Activated naive CD8-positive, alpha-beta T cell treated with anti-CD3 and anti-CD28 coated beads, Interleukin-2, amount 10 ng/mL, durations not matched to agents 7 days and 5 days (primary cell): ENCODE measurements around the gene RBPJ. TPM values are rescaled to one million over a fixed set of nuclear protein-coding genes. Genes with fewer than 3 reads are reported as not detected.
"Not testable (repeated sequence)": the region's sequence is repeated elsewhere in the genome, so short reads cannot be mapped to it uniquely, and the experiment has no call there.

ENCODE experiments used
- ATAC-seq: fragments of 150-1000 bp; cut with Tn5 transposase; one replicate; pipeline ENCODE4 v1.10.0; 2021; ENCODE audit warnings: low read depth, moderate library complexity
- POLR2A ChIA-PET: fragments of 350-600 bp; sonication (Branson Sonifier 250); formaldehyde crosslinking; loops from one replicate; lab custom pipeline; 2021; ENCODE audit warnings: antibody characterized with exemption; lab: Charles Lee
- DNase-seq: peaks from one replicate; pipeline ENCODE4 v3.0.0; 2021
- H3K27ac Mint-ChIP-seq: one replicate; pipeline ENCODE4 v1.8.0; 2022; ENCODE audit warnings: mild to moderate bottlenecking, mixed read lengths
- H3K27me3 Mint-ChIP-seq: one replicate; pipeline ENCODE4 v1.8.0; 2022; ENCODE audit warnings: mild to moderate bottlenecking, moderate library complexity, mixed read lengths
- H3K36me3 Mint-ChIP-seq: one replicate; pipeline ENCODE4 v1.8.0; 2021; ENCODE audit warnings: mild to moderate bottlenecking, mixed read lengths
- H3K4me1 Mint-ChIP-seq: one replicate; pipeline ENCODE4 v1.8.0; 2021; ENCODE audit warnings: mixed read lengths
- H3K4me3 Mint-ChIP-seq: one replicate; pipeline ENCODE4 v1.8.0; 2022; ENCODE audit warnings: mild to moderate bottlenecking, moderate library complexity, mixed read lengths
- H3K9me3 Mint-ChIP-seq: one replicate; pipeline ENCODE4 v1.8.0; 2021; ENCODE audit warnings: mixed read lengths
- total RNA-seq, 2 experiments: library from RNA; stranded (reverse); gene quantifications; one replicate each; pipeline ENCODE4 v1.2.3, GENCODE V29; 2021

Gene RBPJ
- total RNA-seq, 2 experiments from 2014 or later = 60.7 to 75.3 TPM

- Mint-ChIP-seq H3K27ac (no peak overlapping the region), H3K36me3 (peaks cover 17% of the 10 kb centered on the region), H3K4me1 (peaks cover 25% of the 10 kb centered on the region), H3K4me3 (no peak overlapping the region), H3K9me3 (peaks cover 9% of the 10 kb centered on the region), H3K27me3 (no peaks in the 10 kb centered on the region)
- ATAC-seq (no peak), DNase-seq (no peak)
- POLR2A ChIA-PET = interaction anchor here (0.6 kb wide), 1 partner anchor 574 kb away, joined by 3 read pairs; no protein-coding TSS in a partner anchor
These were observed 9.2 kb upstream of the RBPJ start for GRCh38 chr4:26311633-26312032.

GRCh38 chr4:26315316-26315932, 5.4 kb upstream of the RBPJ start:
- H3K4me3 Mint-ChIP-seq, DNase-seq, POLR2A ChIA-PET, H3K27ac Mint-ChIP-seq, ATAC-seq, H3K27me3 Mint-ChIP-seq: not testable (repeated sequence)
- H3K9me3 Mint-ChIP-seq = peaks cover 17% of the 10 kb centered on the region
- peaks cover 28% of the 10 kb centered on the region for H3K36me3 Mint-ChIP-seq
- peaks cover 28% of the 10 kb centered on the region for H3K4me1 Mint-ChIP-seq

- no peak for ATAC-seq
- Mint-ChIP-seq H3K36me3 (peaks cover 25% of the 10 kb centered on the region), H3K9me3 (peaks cover 17% of the 10 kb centered on the region), H3K27me3 (no peaks in the 10 kb centered on the region), H3K4me3 (peak overlapping the region; percentile 9), H3K27ac (no peak overlapping the region), H3K4me1 (peaks cover 28% of the 10 kb centered on the region)
- DNase-seq = no peak
- POLR2A ChIA-PET = no interaction called here
These were observed 3.0 kb upstream of the RBPJ start for GRCh38 chr4:26317766-26318165.

- DNase-seq (peak; percentile 95), ATAC-seq (peak; percentile 78)
- H3K36me3 Mint-ChIP-seq = peaks cover 22% of the 10 kb centered on the region
- peaks cover 39% of the 10 kb centered on the region for H3K4me1 Mint-ChIP-seq
- H3K27me3 Mint-ChIP-seq = no peaks in the 10 kb centered on the region
- peaks cover 14% of the 10 kb centered on the region for H3K9me3 Mint-ChIP-seq
- H3K4me3 Mint-ChIP-seq = peak overlapping the region; percentile 100
- POLR2A ChIA-PET = interaction anchor here (0.6 to 2.7 kb wide), 17 partner anchors 10 to 541 kb away, joined by 3 to 10 read pairs (median 4); partner anchors contain the start of gene STIM2
- H3K27ac Mint-ChIP-seq = peak overlapping the region; percentile 99
These were observed 1.3 kb upstream of the RBPJ start for GRCh38 chr4:26319467-26319948.

- Mint-ChIP-seq H3K27ac (peak overlapping the region; percentile 99), H3K9me3 (peaks cover 13% of the 10 kb centered on the region), H3K36me3 (peaks cover 21% of the 10 kb centered on the region), H3K27me3 (no peaks in the 10 kb centered on the region), H3K4me3 (peak overlapping the region; percentile 100), H3K4me1 (peaks cover 41% of the 10 kb centered on the region)
- peak; percentile 27 for ATAC-seq
- POLR2A ChIA-PET = interaction anchor here (1.0 to 2.7 kb wide), 11 partner anchors 10 to 566 kb away, joined by 3 to 10 read pairs (median 4); partner anchors contain the start of gene STIM2
- no peak for DNase-seq
These were observed 771 bp upstream of the RBPJ start for GRCh38 chr4:26319949-26320537.

GRCh38 chr4:26321373-26322221, 783 bp downstream of the RBPJ start:
- Mint-ChIP-seq H3K9me3 (peaks cover 8% of the 10 kb centered on the region), H3K36me3 (peaks cover 13% of the 10 kb centered on the region), H3K4me1 (peaks cover 44% of the 10 kb centered on the region), H3K27me3 (no peaks in the 10 kb centered on the region), H3K4me3 (peak overlapping the region; percentile 98), H3K27ac (peak overlapping the region; percentile 99)
- POLR2A ChIA-PET = interaction anchor here (1.3 kb wide), 1 partner anchor 564 kb away, joined by 3 read pairs; no protein-coding TSS in a partner anchor
- ATAC-seq (no peak), DNase-seq (peak; percentile 34)

GRCh38 chr4:26322346-26322745, 1.5 kb downstream of the RBPJ start:
- Mint-ChIP-seq H3K4me1 (peaks cover 43% of the 10 kb centered on the region), H3K4me3 (peak overlapping the region; percentile 98), H3K27ac (peak overlapping the region; percentile 99), H3K36me3 (peaks cover 10% of the 10 kb centered on the region), H3K27me3 (no peaks in the 10 kb centered on the region), H3K9me3 (peaks cover 4% of the 10 kb centered on the region)
- no peak for ATAC-seq
- POLR2A ChIA-PET = no interaction called here
- DNase-seq = no peak

- POLR2A ChIA-PET = interaction anchor here (1.0 kb wide), 1 partner anchor 241 kb away, joined by 3 read pairs; no protein-coding TSS in a partner anchor
- Mint-ChIP-seq H3K27ac (no peak overlapping the region), H3K4me1 (peaks cover 35% of the 10 kb centered on the region)
These were observed 3.0 kb downstream of the RBPJ start for GRCh38 chr4:26323821-26324220.

GRCh38 chr4:26325191-26325590, 4.4 kb downstream of the RBPJ start:
- Mint-ChIP-seq H3K9me3 (no peaks in the 10 kb centered on the region), H3K4me3 (no peak overlapping the region), H3K27ac (no peak overlapping the region), H3K36me3 (peaks cover 2% of the 10 kb centered on the region), H3K4me1 (peaks cover 30% of the 10 kb centered on the region), H3K27me3 (no peaks in the 10 kb centered on the region)
- DNase-seq = no peak
- ATAC-seq = peak; percentile 23
- POLR2A ChIA-PET = interaction anchor here (0.6 to 0.8 kb wide), 2 partner anchors 170 to 258 kb away, joined by 4 read pairs; partner anchors contain the start of gene TBC1D19

More at GRCh38 chr4:26323821-26324220, 3.0 kb downstream of the RBPJ start:
- DNase-seq (no peak), ATAC-seq (no peak)
- no peaks in the 10 kb centered on the region for H3K27me3 Mint-ChIP-seq
- H3K4me3 Mint-ChIP-seq = no peak overlapping the region
- H3K36me3 Mint-ChIP-seq = peaks cover 2% of the 10 kb centered on the region
- H3K9me3 Mint-ChIP-seq = no peaks in the 10 kb centered on the region

- no peak overlapping the region for H3K4me3 Mint-ChIP-seq
- peaks cover 4% of the 10 kb centered on the region for H3K36me3 Mint-ChIP-seq
- H3K4me1 Mint-ChIP-seq = peaks cover 31% of the 10 kb centered on the region
- no peaks in the 10 kb centered on the region for H3K27me3 Mint-ChIP-seq
- DNase-seq (no peak), ATAC-seq (no peak)
- no peaks in the 10 kb centered on the region for H3K9me3 Mint-ChIP-seq
- POLR2A ChIA-PET = no interaction called here
- H3K27ac Mint-ChIP-seq = no peak overlapping the region
These were observed 6.0 kb downstream of the RBPJ start for GRCh38 chr4:26326791-26327190.

- no peak overlapping the region for H3K4me3 Mint-ChIP-seq
- DNase-seq (no peak), ATAC-seq (peak; percentile 71)
- peaks cover 14% of the 10 kb centered on the region for H3K4me1 Mint-ChIP-seq
- peaks cover 3% of the 10 kb centered on the region for H3K36me3 Mint-ChIP-seq
- no peaks in the 10 kb centered on the region for H3K27me3 Mint-ChIP-seq
- H3K27ac Mint-ChIP-seq = no peak overlapping the region
- POLR2A ChIA-PET = interaction anchor here (1.5 kb wide), 1 partner anchor 11 kb away, joined by 3 read pairs; no protein-coding TSS in a partner anchor
- H3K9me3 Mint-ChIP-seq = no peaks in the 10 kb centered on the region
These were observed 9.5 kb downstream of the RBPJ start for GRCh38 chr4:26330186-26330787.

- H3K27ac Mint-ChIP-seq = no peak overlapping the region
These were observed 10.1 kb downstream of the RBPJ start for GRCh38 chr4:26330946-26331345.

More at GRCh38 chr4:26330946-26331345, 10.1 kb downstream of the RBPJ start:
- DNase-seq (no peak), ATAC-seq (no peak)
- Mint-ChIP-seq H3K36me3 (peaks cover 3% of the 10 kb centered on the region), H3K4me3 (no peak overlapping the region), H3K9me3 (no peaks in the 10 kb centered on the region), H3K4me1 (peaks cover 12% of the 10 kb centered on the region), H3K27me3 (no peaks in the 10 kb centered on the region)
- POLR2A ChIA-PET = no interaction called here
